GM23248 (cell line): ENCODE results near the gene SELP. TPM values are rescaled to one million over a fixed set of nuclear protein-coding genes. Genes with fewer than 3 reads are reported as not detected.

Source experiments
- DNase-seq: peaks from one replicate; pipeline ENCODE4 v3.0.0-alpha.2; 2015
- H2AFZ ChIP-seq: fragments of 200-600 bp; sonication (generic); 2 replicates; pipeline ENCODE4 v1.6.1; 2016; ENCODE audit warnings: antibody characterized with exemption
- H3F3A ChIP-seq: fragments of 200-600 bp; sonication (generic); 2 replicates; pipeline ENCODE4 v1.6.1; 2016; ENCODE audit warnings: mild to moderate bottlenecking, antibody characterized with exemption, mixed run types; ENCODE audit not compliant: insufficient read depth
- H3K27ac ChIP-seq: fragments of 200-600 bp; sonication (generic); 2 replicates; pipeline ENCODE4 v1.5.1; 2016; ENCODE audit warnings: mild to moderate bottlenecking
- H3K27me3 ChIP-seq: fragments of 200-600 bp; sonication (generic); replicated peaks from 2 replicates; pipeline ENCODE4 v1.6.1; 2016; ENCODE audit warnings: mild to moderate bottlenecking; ENCODE audit not compliant: insufficient read depth
- H3K36me3 ChIP-seq: fragments of 200-600 bp; sonication (generic); 2 replicates; pipeline ENCODE4 v1.6.1; 2016; ENCODE audit warnings: low read depth, mild to moderate bottlenecking
- H3K4me1 ChIP-seq: fragments of 200-600 bp; sonication (generic); 2 replicates; pipeline ENCODE4 v1.6.1; 2016; ENCODE audit warnings: mild to moderate bottlenecking; ENCODE audit not compliant: insufficient read depth
- H3K4me2 ChIP-seq: fragments of 200-600 bp; sonication (generic); one replicate; pipeline ENCODE4 v1.6.1; 2016; ENCODE audit warnings: mild to moderate bottlenecking; ENCODE audit not compliant: unreplicated experiment
- H3K4me3 ChIP-seq: fragments of 200-600 bp; sonication (generic); 2 replicates; pipeline ENCODE4 v1.5.1; 2016; ENCODE audit warnings: mild to moderate bottlenecking
- H3K79me2 ChIP-seq: fragments of 200-600 bp; sonication (generic); 2 replicates; pipeline ENCODE4 v1.6.1; 2016; ENCODE audit warnings: mild to moderate bottlenecking; ENCODE audit not compliant: insufficient read depth
- H3K9ac ChIP-seq: fragments of 200-600 bp; sonication (generic); 2 replicates; pipeline ENCODE4 v1.6.1; 2016; ENCODE audit warnings: mild to moderate bottlenecking
- H3K9me2 ChIP-seq: fragments of 200-600 bp; sonication (generic); 2 replicates; pipeline ENCODE4 v1.6.1; 2016; ENCODE audit warnings: mixed run types, mild to moderate bottlenecking, moderate library complexity; ENCODE audit not compliant: insufficient read depth
- H3K9me3 ChIP-seq: fragments of 200-600 bp; sonication (generic); one replicate; pipeline ENCODE4 v1.6.1; 2017; ENCODE audit warnings: low read depth
- H4K20me1 ChIP-seq: fragments of 200-600 bp; sonication (generic); 2 replicates; pipeline ENCODE4 v1.6.0; 2016; ENCODE audit not compliant: insufficient read depth
- EZH2 ChIP-seq: fragments of 200-600 bp; sonication (generic); IDR thresholded peaks from 2 replicates; pipeline ENCODE4 v1.6.1; 2018; ENCODE audit warnings: antibody characterized with exemption, mild to moderate bottlenecking; ENCODE audit not compliant: insufficient read depth, poor library complexity, severe bottlenecking
- EZH2phosphoT487 ChIP-seq: fragments of 200-600 bp; sonication (generic); IDR thresholded peaks from 2 replicates; pipeline ENCODE4 v1.6.1; 2018; ENCODE audit warnings: antibody characterized with exemption, moderate library complexity, mild to moderate bottlenecking, low read depth; ENCODE audit not compliant: insufficient read depth
- WGBS, 2 experiments: methylation state at CpG; one replicate each; pipeline ENCODE4 v1.1.6; 2015 to 2017; ENCODE audit warnings: low lambda C conversion rate in 2 of 2, low coverage in 1 of 2; ENCODE audit errors: missing lambda C conversion rate in 2 of 2; 5-methylcytosine and 5-hydroxymethylcytosine counted together
- in situ Hi-C: fragments of 300-500 bp; cut with MboI; formaldehyde crosslinking; loops from 2 replicates; pipeline ENCODE4 v1.15.0; 2020
- polyA plus RNA-seq: library from polyadenylated mRNA; unstranded; fragments of >200 nt; fragmentation: Nextera tagmentation; extraction: Ambion mirVana; gene quantifications from 2 replicates; pipeline ENCODE4 v1.2.1, GENCODE V29; 2016
- total RNA-seq: library from RNA; depleted of rRNA; stranded (reverse); fragments of >200 nt; shearing (Covaris generic); gene quantifications from 2 replicates; pipeline ENCODE4 v1.2.3, GENCODE V29; 2014

SELP gene
- total and polyA plus RNA-seq, 2 experiments from 2014 or later: not detected

DNA sequence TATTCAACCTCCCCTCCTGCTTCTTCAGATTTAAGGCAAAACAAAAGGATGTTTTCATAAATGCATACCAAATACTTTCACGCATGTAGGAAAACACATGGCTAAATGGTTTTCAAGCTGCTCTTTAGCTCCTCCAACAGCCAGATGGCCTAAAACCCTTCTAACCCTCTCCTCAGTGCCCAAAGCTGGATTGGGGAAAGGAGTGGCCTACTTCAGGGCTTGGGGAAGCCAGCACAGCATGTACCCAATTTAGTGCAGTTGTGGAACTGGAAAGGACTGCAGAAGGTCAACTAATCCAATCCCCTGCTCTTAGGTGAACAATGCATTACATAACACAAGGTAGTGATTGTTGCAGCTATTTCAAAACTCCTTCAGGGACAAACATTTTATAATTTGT is 53.0 kb downstream of the SELP start:
- no peak for DNase-seq
- H3K4me2 ChIP-seq: no peak overlapping the region
- no peaks in the 10 kb centered on the region for H3F3A ChIP-seq
- H3K9me2 ChIP-seq: no peaks in the 10 kb centered on the region
- no peak overlapping the region for H3K9ac ChIP-seq
- WGBS, 2 experiments: 27 to 31% methylated on average over 1 of the region's 1 CpG
- no peak overlapping the region for H3K4me3 ChIP-seq
- in situ Hi-C loops: no loop called here
- no peaks in the 10 kb centered on the region for H3K79me2 ChIP-seq
- H3K36me3 ChIP-seq: no peaks in the 10 kb centered on the region
- no peak for TF ChIP-seq EZH2
- TF ChIP-seq EZH2phosphoT487: no peak
- H3K27me3 ChIP-seq: peaks cover 6% of the 10 kb centered on the region; the same call in 1 of the 2 replicates
- no peaks in the 10 kb centered on the region for H3K9me3 ChIP-seq
- no peaks in the 10 kb centered on the region for H3K4me1 ChIP-seq
- no peak overlapping the region for H2AFZ ChIP-seq
- no peak overlapping the region for H3K27ac ChIP-seq
- H4K20me1 ChIP-seq: no peaks in the 10 kb centered on the region

DNA sequence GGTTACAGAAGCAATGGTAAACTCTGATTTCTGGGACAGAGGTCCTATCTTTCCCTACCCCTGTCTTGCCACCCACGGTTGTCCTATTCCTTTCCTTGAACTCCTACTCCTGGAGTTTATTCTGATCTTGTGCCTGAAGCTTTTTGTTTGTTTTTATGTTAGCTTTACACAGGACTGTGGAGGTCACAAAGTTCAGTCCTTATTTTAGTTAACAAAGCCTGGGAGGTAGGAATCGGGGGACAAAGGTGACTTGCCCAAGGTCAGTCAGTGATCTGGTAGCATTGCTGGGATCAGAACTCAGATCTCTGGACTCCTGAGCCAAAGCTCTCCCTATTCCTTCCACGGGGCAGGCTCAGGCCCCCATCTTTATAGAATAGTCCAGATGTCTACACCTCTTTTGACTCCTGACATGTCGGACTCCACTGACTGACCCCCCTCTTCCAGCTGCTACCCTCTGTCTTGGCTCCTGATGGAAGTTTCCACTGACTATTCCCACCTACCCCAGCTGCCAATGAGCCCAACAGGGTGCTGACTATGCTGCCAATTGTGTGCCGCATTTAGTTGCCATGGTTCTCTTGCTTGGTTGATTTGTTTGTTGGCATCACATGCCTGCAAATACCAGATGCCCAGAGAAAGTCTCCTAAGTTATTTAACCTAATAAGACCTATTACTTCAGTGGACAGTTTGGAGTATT is 53.5 kb downstream of the SELP start:
- no peak overlapping the region for H3K4me3 ChIP-seq
- H3K79me2 ChIP-seq: no peaks in the 10 kb centered on the region
- H3K9me2 ChIP-seq: no peaks in the 10 kb centered on the region
- H3F3A ChIP-seq: no peaks in the 10 kb centered on the region
- H3K9me3 ChIP-seq: no peaks in the 10 kb centered on the region
- WGBS, 2 experiments: 30% methylated on average over 5 of the region's 5 CpGs
- no peak overlapping the region for H3K4me2 ChIP-seq
- no peaks in the 10 kb centered on the region for H3K4me1 ChIP-seq
- in situ Hi-C loops: no loop called here
- no peak overlapping the region for H3K27ac ChIP-seq
- H3K9ac ChIP-seq: no peak overlapping the region
- peaks cover 9% of the 10 kb centered on the region; the same call in 1 of the 2 replicates for H3K27me3 ChIP-seq
- H2AFZ ChIP-seq: no peak overlapping the region
- no peak for DNase-seq
- no peak for TF ChIP-seq EZH2
- TF ChIP-seq EZH2phosphoT487: no peak
- H4K20me1 ChIP-seq: no peaks in the 10 kb centered on the region
- H3K36me3 ChIP-seq: no peaks in the 10 kb centered on the region

DNA sequence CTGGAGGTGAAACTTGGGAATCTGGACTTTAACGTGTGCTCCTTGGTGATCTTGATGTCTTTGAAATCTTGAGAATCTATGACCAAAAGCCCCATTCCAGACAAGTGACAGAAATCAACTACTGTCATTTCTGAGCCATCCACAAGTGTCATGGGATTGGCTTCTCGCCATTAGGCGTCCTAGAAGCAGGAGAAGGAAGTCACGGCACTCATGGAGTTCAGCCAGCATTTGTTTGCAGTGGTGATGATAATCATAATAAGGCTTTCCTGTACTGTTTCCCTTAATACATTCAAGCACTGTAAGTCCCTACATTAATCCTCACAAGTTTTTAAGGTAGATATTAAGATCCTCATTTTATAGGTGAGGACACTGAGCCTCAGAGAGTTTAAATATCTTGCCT is 55.6 kb downstream of the SELP start:
- 2 to 3% methylated on average over 4 of the region's 4 CpGs for WGBS, 2 experiments
- DNase-seq: no peak
- H3K4me2 ChIP-seq: no peak overlapping the region
- H3F3A ChIP-seq: no peaks in the 10 kb centered on the region
- no peak overlapping the region for H3K9ac ChIP-seq
- no peak for TF ChIP-seq EZH2phosphoT487
- no peak for TF ChIP-seq EZH2
- H3K36me3 ChIP-seq: no peaks in the 10 kb centered on the region
- no peak overlapping the region for H2AFZ ChIP-seq
- no peaks in the 10 kb centered on the region for H4K20me1 ChIP-seq
- peaks cover 21% of the 10 kb centered on the region; the same call in 1 of the 2 replicates for H3K27me3 ChIP-seq
- H3K4me1 ChIP-seq: no peaks in the 10 kb centered on the region
- no peaks in the 10 kb centered on the region for H3K79me2 ChIP-seq
- no peaks in the 10 kb centered on the region for H3K9me2 ChIP-seq
- in situ Hi-C loops: no loop called here
- H3K9me3 ChIP-seq: no peaks in the 10 kb centered on the region
- no peak overlapping the region for H3K27ac ChIP-seq
- H3K4me3 ChIP-seq: no peak overlapping the region

DNA sequence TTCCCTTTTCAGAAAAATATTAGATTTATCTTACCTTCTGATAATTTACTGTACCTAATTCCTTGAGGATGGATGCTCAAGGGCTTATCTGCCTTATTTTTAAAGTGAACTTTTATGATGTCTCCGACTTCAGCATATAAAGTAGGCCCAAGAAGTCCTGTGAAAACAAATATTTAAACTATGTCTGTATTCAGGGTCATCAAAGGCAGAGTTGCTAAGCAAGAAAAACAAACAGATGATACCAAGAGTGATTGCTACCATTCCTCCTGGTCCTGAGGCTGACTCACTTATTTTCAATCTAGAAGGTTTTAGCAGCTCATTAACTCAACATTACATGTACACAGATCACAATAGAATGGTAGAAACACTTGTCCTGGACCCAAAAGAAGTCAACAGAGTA is 57.7 kb downstream of the SELP start:
- Histone ChIP-seq H3K9me3 (no peaks in the 10 kb centered on the region), H3K4me3 (no peak overlapping the region), H3F3A (no peaks in the 10 kb centered on the region), H3K79me2 (no peaks in the 10 kb centered on the region), H3K4me2 (no peak overlapping the region), H3K27me3 (peaks cover 17% of the 10 kb centered on the region; the same call in 1 of the 2 replicates), H3K4me1 (no peaks in the 10 kb centered on the region), H3K36me3 (no peaks in the 10 kb centered on the region), H4K20me1 (no peaks in the 10 kb centered on the region), H3K27ac (no peak overlapping the region), H3K9ac (no peak overlapping the region), H3K9me2 (no peaks in the 10 kb centered on the region), H2AFZ (no peak overlapping the region)
- WGBS, 2 experiments: 7 to 9% methylated on average over 1 of the region's 1 CpG
- DNase-seq: peak; percentile 3
- in situ Hi-C loops: no loop called here
- TF ChIP-seq EZH2: no peak
